Thymus (tissue), 2 donors: ENCODE data around the gene UPP1. TPM values are rescaled to one million over a fixed set of nuclear protein-coding genes. Genes with fewer than 3 reads are reported as not detected.

ENCODE experiments used
- polyA plus RNA-seq: library from polyadenylated mRNA; stranded (reverse); fragments of 200-250 nt; gene quantifications from one replicate; pipeline ENCODE4 v1.2.3, GENCODE V29; 2013
- total RNA-seq: library from RNA; stranded (reverse); fragments of 120-200 nt; gene quantifications from one replicate; pipeline ENCODE4 v1.2.4, GENCODE V29; 2013
- donor health status: healthy.

Gene UPP1
- total and polyA plus RNA-seq, 2 donors, result 3.2 to 32.4 TPM

Other genes with a start within 250 kb of the UPP1 start
- gene PKD1L1, start 140.8 kb upstream of the UPP1 start, total RNA-seq, result 0.19 TPM
- 0.78 TPM for gene PKD1L1, start 140.8 kb upstream of the UPP1 start, polyA plus RNA-seq
- 13.4 TPM for gene HUS1, start 109.7 kb upstream of the UPP1 start, total RNA-seq
- 10.5 TPM for gene HUS1, start 109.7 kb upstream of the UPP1 start, polyA plus RNA-seq
- gene SUN3, start 60.2 kb upstream of the UPP1 start, total RNA-seq, result 1.1 TPM
- gene SUN3, start 60.2 kb upstream of the UPP1 start, polyA plus RNA-seq, result 1.3 TPM
- 0.05 TPM for gene C7orf57, start 53.7 kb upstream of the UPP1 start, total RNA-seq
- 0.18 TPM for gene C7orf57, start 53.7 kb upstream of the UPP1 start, polyA plus RNA-seq
- 0.76 TPM for gene ABCA13, start 82.2 kb downstream of the UPP1 start, total RNA-seq
- gene ABCA13, start 82.2 kb downstream of the UPP1 start, polyA plus RNA-seq, result 0.91 TPM